ENCODE data around the gene MRPL55. TPM values are rescaled to one million over a fixed set of nuclear protein-coding genes. Genes with fewer than 3 reads are reported as not detected.
A peak's percentile ranks its signal among the peaks of the same experiment; 100 is the strongest.

The MRPL55 gene
- total and polyA plus RNA-seq, 2 experiments from 2014 or later = 92.4 to 172 TPM

DNA sequence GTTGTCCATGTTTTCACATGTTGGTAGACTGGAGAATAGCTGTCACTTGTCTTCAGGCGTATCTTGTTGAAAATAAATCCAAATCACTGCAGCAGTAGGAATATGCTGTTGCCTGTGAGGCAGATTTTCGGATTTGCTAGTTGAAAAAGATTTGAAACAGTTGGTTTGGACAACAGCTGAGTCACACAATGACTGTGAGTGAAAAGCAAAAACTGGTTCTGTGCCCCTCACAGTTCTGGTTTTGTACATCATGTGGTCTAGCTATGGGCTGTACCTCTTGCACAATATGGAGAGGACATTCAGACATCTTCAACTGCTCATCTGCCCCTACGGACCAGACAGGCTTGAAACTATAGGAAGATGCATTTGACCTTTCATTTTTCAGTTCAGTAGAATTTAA lies 24.8 kb downstream of the MRPL55 start (continued):
- no peak for TF ChIP-seq ZNF462 (CRISPR knock-in tag; IDR thresholded peaks at IDR 0.05)

- no peaks in the 10 kb centered on the region for H3F3A ChIP-seq (replicated peaks; ENCODE audit: low read depth)
- peak overlapping the region; percentile 93 for H3K4me3 ChIP-seq
- no peaks in the 10 kb centered on the region for H3K36me3 ChIP-seq (ENCODE audit: insufficient read depth)
- no peak overlapping the region for H2AFZ ChIP-seq
- Mint-ChIP-seq H3K9me3 (no peaks in the 10 kb centered on the region), H3K27me3 (ENCODE audit: insufficient read depth, low read depth, poor library complexity) (peaks cover 22% of the 10 kb centered on the region), H3K27ac (peak overlapping the region; percentile 98), H3K4me1 (peaks cover 39% of the 10 kb centered on the region), H3K36me3 (ENCODE audit: low read depth) (peaks cover 24% of the 10 kb centered on the region; the same call in 2 of the 3 replicates), H3K4me3 (peak overlapping the region; percentile 98)
- H4K20me1 ChIP-seq (replicated peaks; ENCODE audit: insufficient read depth) = peaks cover 56% of the 10 kb centered on the region
- H3K79me2 ChIP-seq (replicated peaks; ENCODE audit: insufficient read depth) = peaks cover 61% of the 10 kb centered on the region
- H3K27me3 ChIP-seq (ENCODE audit: insufficient read depth) = peaks cover 30% of the 10 kb centered on the region
- ATAC-seq = no peak; the same call in 2 of the 3 replicates
- H3K4me2 ChIP-seq = peak overlapping the region; percentile 99
- no peaks in the 10 kb centered on the region for H3K9me2 ChIP-seq (ENCODE audit: insufficient read depth)
- no peak for DNase-seq (ENCODE audit: low spot score)
- no peak overlapping the region for H3K27ac ChIP-seq (ENCODE audit: low read depth)
- H3K4me1 ChIP-seq (ENCODE audit: insufficient read depth) = peaks cover 23% of the 10 kb centered on the region
- TF ChIP-seq, protein P1, sequence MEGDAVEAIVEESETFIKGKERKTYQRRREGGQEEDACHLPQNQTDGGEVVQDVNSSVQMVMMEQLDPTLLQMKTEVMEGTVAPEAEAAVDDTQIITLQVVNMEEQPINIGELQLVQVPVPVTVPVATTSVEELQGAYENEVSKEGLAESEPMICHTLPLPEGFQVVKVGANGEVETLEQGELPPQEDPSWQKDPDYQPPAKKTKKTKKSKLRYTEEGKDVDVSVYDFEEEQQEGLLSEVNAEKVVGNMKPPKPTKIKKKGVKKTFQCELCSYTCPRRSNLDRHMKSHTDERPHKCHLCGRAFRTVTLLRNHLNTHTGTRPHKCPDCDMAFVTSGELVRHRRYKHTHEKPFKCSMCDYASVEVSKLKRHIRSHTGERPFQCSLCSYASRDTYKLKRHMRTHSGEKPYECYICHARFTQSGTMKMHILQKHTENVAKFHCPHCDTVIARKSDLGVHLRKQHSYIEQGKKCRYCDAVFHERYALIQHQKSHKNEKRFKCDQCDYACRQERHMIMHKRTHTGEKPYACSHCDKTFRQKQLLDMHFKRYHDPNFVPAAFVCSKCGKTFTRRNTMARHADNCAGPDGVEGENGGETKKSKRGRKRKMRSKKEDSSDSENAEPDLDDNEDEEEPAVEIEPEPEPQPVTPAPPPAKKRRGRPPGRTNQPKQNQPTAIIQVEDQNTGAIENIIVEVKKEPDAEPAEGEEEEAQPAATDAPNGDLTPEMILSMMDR (conservative IDR thresholded peaks at IDR 0.05; ENCODE audit: low read depth in 2 of 2) = no peak
- TF ChIP-seq ZNF114 (CRISPR knock-in tag; IDR thresholded peaks at IDR 0.05) (no peak), CREB1 (CRISPR knock-in tag; IDR thresholded peaks at IDR 0.05; ENCODE audit: low read depth) (no peak), EZH2 (IDR thresholded peaks at IDR 0.05; ENCODE audit: low read depth, unreplicated experiment) (no peak), NANOG (IDR thresholded peaks at IDR 0.05; ENCODE audit: borderline replicate concordance) (no peak), STAT1 (IDR thresholded peaks at IDR 0.05; ENCODE audit: unreplicated experiment) (no peak), ZNF331 (CRISPR knock-in tag; IDR thresholded peaks at IDR 0.05; ENCODE audit: low read depth) (no peak), POLR2AphosphoS5 (IDR thresholded peaks at IDR 0.05; ENCODE audit: low read depth) (no peak), EZH2phosphoT487 (IDR thresholded peaks at IDR 0.05; ENCODE audit: unreplicated experiment) (no peak), REST (IDR thresholded peaks at IDR 0.05; ENCODE audit: unreplicated experiment) (no peak), JUNB (IDR thresholded peaks at IDR 0.05; ENCODE audit: unreplicated experiment) (no peak)
- TF ChIP-seq, protein P2, sequence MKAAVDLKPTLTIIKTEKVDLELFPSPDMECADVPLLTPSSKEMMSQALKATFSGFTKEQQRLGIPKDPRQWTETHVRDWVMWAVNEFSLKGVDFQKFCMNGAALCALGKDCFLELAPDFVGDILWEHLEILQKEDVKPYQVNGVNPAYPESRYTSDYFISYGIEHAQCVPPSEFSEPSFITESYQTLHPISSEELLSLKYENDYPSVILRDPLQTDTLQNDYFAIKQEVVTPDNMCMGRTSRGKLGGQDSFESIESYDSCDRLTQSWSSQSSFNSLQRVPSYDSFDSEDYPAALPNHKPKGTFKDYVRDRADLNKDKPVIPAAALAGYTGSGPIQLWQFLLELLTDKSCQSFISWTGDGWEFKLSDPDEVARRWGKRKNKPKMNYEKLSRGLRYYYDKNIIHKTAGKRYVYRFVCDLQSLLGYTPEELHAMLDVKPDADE (IDR thresholded peaks at IDR 0.05) = no peak
Measured at GRCh38 chr1:228083871-228084278, 25.2 kb downstream of the MRPL55 start.

Data from GM23338 (cell line).